Islet of Langerhans (tissue), 1 donor: ENCODE measurements around the gene MUS81.
"Not testable (repeated sequence)": the region's sequence is repeated elsewhere in the genome, so short reads cannot be mapped to it uniquely, and the experiment has no call there.

ENCODE experiments used
- FAIRE-seq: peaks from one replicate; lab custom pipeline; 2011; peaks lifted over from hg19 to GRCh38; lab: Jason Lieb, UNC

The MUS81 gene

DNA sequence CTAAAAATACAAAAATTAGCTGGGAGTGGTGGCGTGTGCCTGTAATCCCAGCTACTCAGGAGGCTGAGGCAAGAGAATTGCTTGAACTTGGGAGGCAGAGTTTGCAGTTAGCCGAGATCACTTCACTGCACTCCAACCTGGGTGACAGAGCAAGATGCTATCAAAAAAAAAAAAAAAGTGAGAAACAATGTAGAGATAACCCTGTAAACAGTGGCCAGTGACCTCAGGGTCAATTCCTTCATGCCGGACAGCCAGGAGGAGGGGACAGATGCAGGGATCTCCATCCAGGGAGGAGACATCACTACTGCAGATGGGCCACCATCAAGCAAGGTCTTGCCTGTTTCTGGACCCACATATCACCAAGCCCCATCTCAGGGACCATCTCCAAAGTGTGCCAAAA lies 12.5 kb upstream of the MUS81 start:
- no peak for FAIRE-seq

DNA sequence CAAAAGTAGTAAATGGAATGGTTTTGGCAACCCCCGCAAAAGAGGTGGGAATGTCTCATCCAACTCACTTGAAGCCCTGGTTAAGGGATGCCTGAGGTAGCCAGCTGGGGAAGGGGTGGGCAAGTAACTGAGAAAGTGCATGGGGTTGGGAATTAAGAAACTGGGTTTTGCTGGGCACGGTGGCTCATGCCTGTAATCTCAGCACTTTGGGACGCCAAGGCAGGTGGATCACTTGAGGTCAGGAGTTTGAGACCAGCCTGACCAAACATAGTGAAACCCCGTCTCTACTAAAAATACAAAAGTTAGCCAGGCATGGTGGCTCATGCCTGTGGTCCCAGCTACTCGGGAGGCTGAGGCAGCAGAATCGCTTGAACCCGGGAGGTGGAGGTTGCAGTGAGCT lies 11.5 kb upstream of the MUS81 start:
- FAIRE-seq = not testable (repeated sequence)

GRCh38 chr11:65849366-65849765 lies 10.9 kb upstream of the MUS81 start:
- no peak for FAIRE-seq

DNA sequence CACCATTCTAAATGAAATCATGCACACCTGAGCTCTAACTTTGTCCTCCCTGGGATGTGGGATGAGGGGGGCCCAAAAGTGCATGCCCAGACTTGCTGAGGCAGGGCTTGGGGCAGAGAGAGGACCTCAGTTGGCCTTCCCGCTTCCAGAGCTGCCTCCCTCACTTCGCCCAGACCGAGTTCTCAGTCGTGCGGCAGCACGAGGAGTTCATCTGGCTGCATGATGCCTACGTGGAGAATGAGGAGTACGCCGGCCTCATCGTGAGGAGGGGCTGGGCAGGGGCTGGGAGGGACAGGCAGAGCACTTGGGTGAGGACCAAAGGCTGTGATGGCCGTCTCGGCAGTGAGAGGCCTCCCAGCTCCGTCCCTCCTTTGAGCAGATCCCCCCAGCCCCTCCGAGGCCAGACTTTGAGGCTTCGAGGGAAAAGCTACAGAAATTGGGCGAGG lies 10.4 kb upstream of the MUS81 start:
- no peak for FAIRE-seq

- no peak for FAIRE-seq
These were observed 9.8 kb upstream of the MUS81 start for GRCh38 chr11:65850217-65851082.

GRCh38 chr11:65851083-65851579 lies 9.1 kb upstream of the MUS81 start:
- no peak for FAIRE-seq

- no peak for FAIRE-seq
These were observed 8.3 kb upstream of the MUS81 start for GRCh38 chr11:65851811-65852507.

DNA sequence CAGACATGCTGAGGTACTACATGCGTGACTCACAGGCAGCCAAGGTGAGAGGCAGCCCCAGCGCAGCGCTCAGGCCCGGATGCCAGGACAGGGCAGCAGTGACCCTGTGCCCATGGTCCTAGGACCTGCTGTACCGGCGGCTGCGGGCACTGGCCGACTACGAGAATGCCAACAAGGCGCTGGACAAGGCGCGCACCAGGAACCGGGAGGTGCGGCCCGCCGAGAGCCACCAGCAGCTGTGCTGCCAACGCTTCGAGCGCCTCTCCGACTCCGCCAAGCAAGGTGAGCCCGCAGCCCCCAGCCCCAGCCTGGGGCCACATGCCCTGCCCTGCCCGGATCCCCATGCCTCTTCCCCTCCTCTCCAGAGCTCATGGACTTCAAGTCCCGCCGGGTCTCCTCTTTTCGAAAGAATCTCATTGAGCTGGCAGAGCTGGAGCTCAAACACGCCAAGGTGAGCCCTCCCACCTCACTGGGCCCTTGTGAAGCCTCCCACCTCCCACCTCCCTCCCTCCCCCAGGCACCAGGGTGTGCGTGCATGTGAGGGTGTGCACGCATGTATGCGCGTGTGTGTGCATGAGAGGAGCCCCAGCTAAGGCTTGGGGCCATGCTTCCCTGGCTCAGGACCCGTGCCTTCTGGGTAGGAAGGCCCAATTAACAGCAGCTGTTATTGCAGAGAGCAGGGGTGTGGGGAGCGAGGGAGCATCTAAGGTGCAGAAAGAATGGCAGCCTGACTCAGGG lies 7.6 kb upstream of the MUS81 start:
- no peak for FAIRE-seq

GRCh38 chr11:65853246-65853979 lies 6.8 kb upstream of the MUS81 start:
- FAIRE-seq = no peak

DNA sequence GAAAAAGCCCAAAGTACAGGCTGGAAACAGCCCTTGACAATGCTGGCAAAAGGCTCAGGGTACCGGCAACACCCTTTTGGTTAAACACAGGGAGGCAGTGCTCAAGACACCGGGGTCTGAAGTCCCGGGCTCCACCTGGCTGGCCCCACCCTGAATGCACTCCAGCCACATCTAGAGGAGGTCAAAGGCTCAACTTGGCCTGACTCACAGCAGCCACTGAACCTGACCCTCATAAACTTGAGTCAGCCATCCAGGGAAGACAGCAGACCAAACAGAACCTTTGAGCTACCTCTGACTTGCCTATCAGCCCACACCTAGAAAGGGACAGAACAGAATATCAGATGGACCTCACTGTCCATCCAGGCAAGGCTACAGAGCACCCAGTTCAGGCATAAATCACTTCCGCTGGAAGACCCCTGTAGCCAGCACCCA lies 6.1 kb upstream of the MUS81 start:
- no peak for FAIRE-seq

DNA sequence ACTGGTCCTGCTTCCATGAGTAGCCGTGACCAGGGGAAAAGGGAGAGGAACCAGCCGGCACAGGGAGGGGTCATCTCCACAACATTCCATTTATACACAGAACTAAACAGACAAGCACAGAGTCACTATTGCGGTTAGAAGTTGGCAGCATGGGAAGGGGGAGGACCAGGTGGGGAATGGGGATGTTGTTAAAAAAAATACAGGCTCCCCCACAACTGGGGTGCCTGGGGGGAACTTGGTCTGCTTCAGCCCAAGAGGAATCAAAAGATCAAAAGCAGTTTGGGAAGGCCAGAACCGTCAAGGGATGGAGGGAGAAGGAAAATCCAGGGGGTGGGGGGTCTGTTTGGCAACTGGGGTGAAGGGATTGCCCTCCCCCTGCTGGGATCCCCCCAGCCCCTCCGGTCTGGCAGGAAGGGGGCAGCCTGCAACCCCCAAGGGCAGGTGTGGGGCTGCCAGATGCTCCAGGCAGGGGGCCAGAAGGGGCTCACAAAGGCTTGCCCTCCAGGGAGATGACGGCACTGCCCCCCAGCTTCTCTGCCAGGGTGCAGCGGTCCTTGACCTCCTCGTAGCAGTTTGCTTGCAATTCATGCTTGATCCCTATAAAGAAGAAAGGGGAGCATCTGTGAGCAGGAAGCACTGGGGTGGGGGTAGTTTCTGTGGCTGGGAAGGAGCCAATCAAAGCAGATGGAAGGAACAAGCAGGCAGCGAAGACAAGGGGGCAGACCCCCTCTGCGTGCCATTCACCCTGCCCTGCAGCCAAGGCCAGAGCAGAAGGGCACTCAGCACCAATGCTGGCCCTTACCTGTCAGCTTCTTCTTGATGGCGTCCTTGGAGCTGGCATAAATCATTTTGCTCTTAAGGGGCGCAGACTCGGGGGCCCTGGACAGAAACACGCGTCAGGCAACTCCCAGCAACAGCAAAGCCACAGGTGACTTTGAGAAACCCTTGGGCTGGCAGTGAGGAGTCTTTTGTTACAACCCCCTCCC lies 5.1 kb upstream of the MUS81 start:
- FAIRE-seq = no peak

- no peak for FAIRE-seq
These were observed 4.3 kb upstream of the MUS81 start for GRCh38 chr11:65855927-65856363.

DNA sequence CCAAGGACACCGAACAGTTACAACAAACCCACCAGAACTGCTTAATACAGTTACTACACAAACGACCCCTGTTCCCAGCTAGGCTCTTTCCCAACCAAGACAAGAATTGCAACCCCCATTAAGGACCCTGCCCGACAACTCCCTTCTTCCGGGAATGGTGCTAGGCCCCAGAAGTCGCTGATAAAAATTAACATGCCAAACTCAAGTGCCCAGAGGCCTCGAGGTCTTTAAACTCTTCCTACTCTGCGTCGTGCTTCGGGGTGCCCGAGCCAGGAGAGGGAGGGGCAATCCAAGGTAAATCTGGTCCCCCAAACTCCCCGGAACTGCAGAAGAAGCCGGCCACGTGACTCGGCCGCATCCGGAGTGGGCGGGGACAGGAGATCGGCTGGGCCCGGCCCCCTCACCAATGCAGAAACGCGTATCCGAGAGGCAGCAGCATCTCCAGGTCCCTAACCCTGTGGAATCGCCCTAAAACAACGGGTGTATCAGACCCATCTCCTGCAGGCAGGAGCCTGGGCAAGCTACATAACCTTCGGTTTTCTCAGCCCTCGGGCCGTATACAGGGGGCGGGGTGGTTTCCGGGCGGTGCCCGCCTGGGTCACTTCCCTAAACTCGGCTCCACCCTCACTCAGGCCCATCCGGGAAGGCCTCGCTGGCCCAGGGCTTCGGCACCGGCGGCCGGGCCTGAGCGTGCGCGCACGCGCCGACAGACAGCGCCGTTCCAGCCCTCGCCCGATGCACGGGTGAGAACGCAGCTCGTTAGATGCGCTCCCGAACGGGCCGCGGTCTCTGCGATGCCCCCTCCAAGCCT lies 3.3 kb upstream of the MUS81 start:
- FAIRE-seq = no peak

DNA sequence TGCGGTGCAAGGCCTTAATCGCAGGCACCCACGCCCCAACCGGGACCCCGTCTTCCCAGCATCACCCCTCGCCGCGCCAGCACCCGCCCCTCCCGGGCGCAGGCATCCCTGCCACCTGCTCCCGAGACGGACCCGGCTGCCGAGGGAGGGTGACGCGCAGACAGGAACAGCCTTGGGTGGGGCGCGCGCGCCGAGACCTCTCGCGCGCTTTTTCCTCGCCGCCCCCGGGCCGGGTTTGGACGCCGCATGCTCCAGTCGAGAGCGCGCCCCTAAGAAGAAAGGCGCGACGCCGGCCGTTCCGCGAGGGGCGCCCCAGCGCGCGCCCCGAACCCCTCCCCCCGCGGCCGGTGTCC lies 2.8 kb upstream of the MUS81 start:
- no peak for FAIRE-seq

GRCh38 chr11:65857853-65858680 lies 2.2 kb upstream of the MUS81 start, which contains the start of gene CFL1:
CFL1 (minus strand) TSS chr11:65858180; CDS start chr11:65858099, 81 bp downstream.
- peak; percentile 47 for FAIRE-seq

- no peak for FAIRE-seq
These were observed 1.5 kb upstream of the MUS81 start for GRCh38 chr11:65858681-65859087.

DNA sequence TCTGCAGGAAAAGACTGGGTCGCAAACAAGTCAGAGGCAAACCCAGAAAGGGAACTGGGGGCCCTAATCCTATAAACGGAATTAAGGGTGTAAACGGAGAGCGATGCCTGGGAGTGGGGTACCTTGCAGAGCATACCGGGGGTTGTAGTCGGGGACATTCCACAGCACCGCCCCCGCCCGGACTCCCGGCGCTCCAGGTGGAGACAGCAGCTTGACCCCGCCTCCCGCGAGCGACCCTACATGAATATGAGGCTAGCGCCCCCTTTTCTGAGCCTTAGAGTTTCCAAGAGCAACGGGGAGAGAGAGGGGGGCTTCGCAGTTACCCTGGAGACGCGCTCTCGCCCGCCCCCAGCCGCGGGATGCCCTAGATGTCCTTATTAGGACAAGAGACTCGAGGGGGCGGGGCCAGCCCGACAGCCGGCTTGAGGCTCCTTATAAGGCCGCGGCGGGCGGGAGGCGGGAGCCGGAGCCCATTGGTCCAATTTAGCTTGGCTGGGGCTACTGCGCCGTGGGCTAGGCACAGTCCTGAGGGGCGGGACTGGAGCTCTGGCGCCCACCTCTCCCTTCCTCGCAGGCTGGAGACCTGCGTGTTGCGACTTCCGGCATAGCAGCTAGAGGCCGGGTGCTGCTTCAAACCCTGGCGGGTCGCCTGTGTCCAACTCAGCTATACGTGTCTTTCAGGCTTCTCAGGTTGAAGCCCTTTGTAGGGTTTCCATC lies 980 bp upstream of the MUS81 start:
- no peak for FAIRE-seq

- FAIRE-seq = no peak
These were observed 388 bp upstream of the MUS81 start for GRCh38 chr11:65859812-65860277.
